Measurements from ENCODE around the gene COX17. TPM values are rescaled to one million over a fixed set of nuclear protein-coding genes. Genes with fewer than 3 reads are reported as not detected.

The COX17 gene
- total and polyA plus RNA-seq, 9 of the 15 experiments (the other 6 are each of a cell fraction or from before 2014, with no cell fraction given) = 29.1 to 167 (median 60.6) TPM

GRCh38 chr3:119639494-119640350 lies 37.5 kb downstream of the COX17 start (continued):
- TF ChIP-seq ZBTB26 (CRISPR knock-in tag; IDR thresholded peaks at IDR 0.05) (no peak), ZNF584 (CRISPR knock-in tag; IDR thresholded peaks at IDR 0.05; ENCODE audit: low read depth) (no peak), NR1H2 (CRISPR knock-in tag; IDR thresholded peaks at IDR 0.05) (no peak), ZNF354B (CRISPR knock-in tag; IDR thresholded peaks at IDR 0.05) (0 out of 2 replicates have a peak, but pooled peaks have one; percentile 10), PCBP2 (IDR thresholded peaks at IDR 0.05; ENCODE audit: low read depth, low read length, poor library complexity, severe bottlenecking) (no peak), ZNF175 (CRISPR knock-in tag; IDR thresholded peaks at IDR 0.05; ENCODE audit: low read depth) (peak; percentile 79), SMAD3 (CRISPR knock-in tag; conservative IDR thresholded peaks at IDR 0.05) (no peak), BACH1 (tag; IDR thresholded peaks at IDR 0.05) (no peak), ZNF3 (CRISPR knock-in tag; IDR thresholded peaks at IDR 0.05) (no peak), JUN (IDR thresholded peaks at IDR 0.05; ENCODE audit: borderline replicate concordance, low read depth, low read length) (no peak), JUN (CRISPR knock-in tag; IDR thresholded peaks at IDR 0.05; ENCODE audit: borderline replicate concordance) (no peak), ZNF445 (CRISPR knock-in tag; IDR thresholded peaks at IDR 0.05; ENCODE audit: low read depth) (0 out of 2 replicates have a peak, but pooled peaks have one; percentile 11), SRSF7 (optimal IDR thresholded peaks at IDR 0.05; ENCODE audit: low read depth, low read length) (no peak), ZNF12 (CRISPR knock-in tag; IDR thresholded peaks at IDR 0.05) (no peak), PTTG1 (tag; IDR thresholded peaks at IDR 0.05; ENCODE audit: low read depth) (peak; percentile 75), PPARD (CRISPR knock-in tag; IDR thresholded peaks at IDR 0.05) (no peak), SRSF3 (IDR thresholded peaks at IDR 0.05; ENCODE audit: insufficient read depth, low read length) (no peak), DMBX1 (CRISPR knock-in tag; IDR thresholded peaks at IDR 0.05; ENCODE audit: borderline replicate concordance) (peak; percentile 52; the same call in 1 of the 2 replicates), SMARCA4 (IDR thresholded peaks at IDR 0.05) (no peak), MLX (CRISPR knock-in tag; conservative IDR thresholded peaks at IDR 0.05) (no peak), DDX20 (tag; IDR thresholded peaks at IDR 0.05; ENCODE audit: low read depth) (peak; percentile 50; the same call in 1 of the 2 replicates), PTRF (tag; IDR thresholded peaks at IDR 0.05) (0 out of 2 replicates have a peak, but pooled peaks have one; percentile 14), SMAD4 (CRISPR knock-in tag; conservative IDR thresholded peaks at IDR 0.05) (0 out of 2 replicates have a peak, but pooled peaks have one; percentile 7), ATF4 (CRISPR knock-in tag; IDR thresholded peaks at IDR 0.05) (no peak)
